Activated naive CD4-positive, alpha-beta T cell treated with anti-CD3 and anti-CD28 coated beads, Interleukin-2, amount 10 ng/mL, durations not matched to agents 7 days and 5 days (primary cell): Measurements from ENCODE around the gene LMBRD2.

Source experiments
- CTCF ChIA-PET: fragments of 350-600 bp; sonication (Branson Sonifier 250); formaldehyde crosslinking; loops from one replicate; lab custom pipeline; 2021; ENCODE audit warnings: antibody characterized with exemption; lab: Charles Lee
- DNase-seq: peaks from one replicate; pipeline ENCODE4 v3.0.0-alpha.2; 2020
- H3K27ac Mint-ChIP-seq: one replicate; pipeline ENCODE4 v1.8.0; 2021; ENCODE audit warnings: mild to moderate bottlenecking, moderate library complexity, mixed read lengths
- H3K27me3 Mint-ChIP-seq: one replicate; pipeline ENCODE4 v1.8.0; 2021; ENCODE audit warnings: mild to moderate bottlenecking, mixed read lengths
- H3K36me3 Mint-ChIP-seq: one replicate; pipeline ENCODE4 v1.8.0; 2021; ENCODE audit warnings: mixed read lengths
- H3K4me1 Mint-ChIP-seq: one replicate; pipeline ENCODE4 v1.8.0; 2021; ENCODE audit warnings: mixed read lengths
- H3K4me3 Mint-ChIP-seq: one replicate; pipeline ENCODE4 v1.8.0; 2021; ENCODE audit warnings: mild to moderate bottlenecking, moderate library complexity, mixed read lengths
- H3K9me3 Mint-ChIP-seq: one replicate; pipeline ENCODE4 v1.8.0; 2021; ENCODE audit warnings: mixed read lengths

The LMBRD2 gene

GRCh38 chr5:36066001-36066539, 85.6 kb downstream of the LMBRD2 start:
- Mint-ChIP-seq H3K9me3 (no peaks in the 10 kb centered on the region), H3K27me3 (peaks cover 47% of the 10 kb centered on the region), H3K27ac (no peak overlapping the region), H3K36me3 (no peaks in the 10 kb centered on the region), H3K4me1 (peaks cover 6% of the 10 kb centered on the region), H3K4me3 (no peak overlapping the region)
- DNase-seq: no peak
- CTCF ChIA-PET: interaction anchor here (3.3 kb wide), 1 partner anchor 13 kb away, joined by 8 read pairs; no protein-coding TSS in a partner anchor

DNA sequence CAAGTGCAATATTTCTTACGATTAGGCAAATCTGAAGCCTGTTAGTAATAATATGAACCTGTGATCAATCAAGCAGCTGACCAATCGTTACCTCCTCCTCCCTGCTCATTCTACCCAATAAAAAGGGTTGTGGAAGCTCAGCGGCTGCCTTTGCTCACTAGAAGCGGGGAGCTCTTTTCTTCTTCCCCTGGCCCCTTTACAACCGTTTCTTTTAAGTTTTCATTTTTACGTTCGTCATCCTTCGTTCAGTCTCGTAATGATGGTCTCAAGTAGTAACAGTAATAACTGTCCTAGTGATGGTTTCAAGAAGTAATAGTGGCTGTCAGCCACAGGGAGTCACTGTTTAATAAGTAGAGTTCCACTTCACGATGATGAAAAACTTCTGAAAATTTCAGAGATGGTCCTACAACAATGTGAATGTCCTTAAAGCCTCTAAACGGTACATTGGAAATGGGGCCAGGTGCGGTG, 91.2 kb downstream of the LMBRD2 start:
- no peak for DNase-seq
- Mint-ChIP-seq H3K36me3 (no peaks in the 10 kb centered on the region), H3K4me1 (peaks cover 2% of the 10 kb centered on the region), H3K4me3 (no peak overlapping the region), H3K9me3 (no peaks in the 10 kb centered on the region), H3K27ac (no peak overlapping the region), H3K27me3 (peaks cover 29% of the 10 kb centered on the region)
- CTCF ChIA-PET: no interaction called here

DNA sequence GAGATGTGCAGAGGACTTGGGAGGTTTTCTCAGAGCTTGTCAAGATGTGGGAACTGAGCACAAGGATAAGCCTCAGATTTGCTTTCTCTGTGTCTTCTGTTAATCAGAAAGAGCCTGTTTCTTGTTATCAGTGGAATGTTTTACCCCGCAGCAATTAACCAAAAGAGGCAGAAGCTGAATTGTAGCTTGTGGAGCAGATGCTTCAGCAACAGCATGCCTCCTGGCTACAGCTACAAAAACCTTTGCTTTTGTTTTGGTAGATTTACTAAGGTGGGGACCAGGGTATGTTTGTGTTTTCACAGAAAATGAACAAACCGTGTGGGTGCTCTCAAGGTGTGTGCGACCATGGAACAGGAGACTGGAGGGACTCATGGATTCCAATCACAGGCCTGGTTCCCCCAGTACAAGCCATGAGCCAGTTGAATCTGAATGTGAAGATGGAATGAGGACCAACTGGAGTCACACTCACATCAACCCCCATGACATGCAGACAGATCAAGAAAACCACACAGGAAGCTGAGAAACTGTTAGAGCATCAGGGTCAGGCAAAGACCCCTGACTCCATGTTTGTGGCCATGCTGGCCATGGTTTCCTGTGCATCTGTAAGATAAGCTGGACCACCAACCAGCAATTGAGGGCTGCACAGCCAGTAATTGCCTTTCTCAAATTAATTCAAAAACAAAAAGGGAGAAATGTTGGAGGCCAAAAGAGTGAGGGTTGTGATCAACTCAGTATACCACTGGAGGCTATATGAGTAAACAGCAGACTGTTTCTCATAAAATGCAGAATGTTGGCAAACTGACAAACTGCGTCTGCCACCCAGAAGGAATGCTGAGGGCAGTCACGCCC, 91.9 kb downstream of the LMBRD2 start:
- CTCF ChIA-PET: no interaction called here
- H3K9me3 Mint-ChIP-seq: no peaks in the 10 kb centered on the region
- peaks cover 23% of the 10 kb centered on the region for H3K27me3 Mint-ChIP-seq
- peaks cover 2% of the 10 kb centered on the region for H3K4me1 Mint-ChIP-seq
- no peaks in the 10 kb centered on the region for H3K36me3 Mint-ChIP-seq
- no peak overlapping the region for H3K27ac Mint-ChIP-seq
- DNase-seq: no peak
- no peak overlapping the region for H3K4me3 Mint-ChIP-seq

- Mint-ChIP-seq H3K27me3 (peaks cover 21% of the 10 kb centered on the region), H3K4me3 (no peak overlapping the region), H3K9me3 (no peaks in the 10 kb centered on the region), H3K4me1 (peaks cover 2% of the 10 kb centered on the region), H3K36me3 (no peaks in the 10 kb centered on the region), H3K27ac (no peak overlapping the region)
- no peak for DNase-seq
- CTCF ChIA-PET: no interaction called here
These were observed 92.9 kb downstream of the LMBRD2 start for GRCh38 chr5:36058776-36059175.

DNA sequence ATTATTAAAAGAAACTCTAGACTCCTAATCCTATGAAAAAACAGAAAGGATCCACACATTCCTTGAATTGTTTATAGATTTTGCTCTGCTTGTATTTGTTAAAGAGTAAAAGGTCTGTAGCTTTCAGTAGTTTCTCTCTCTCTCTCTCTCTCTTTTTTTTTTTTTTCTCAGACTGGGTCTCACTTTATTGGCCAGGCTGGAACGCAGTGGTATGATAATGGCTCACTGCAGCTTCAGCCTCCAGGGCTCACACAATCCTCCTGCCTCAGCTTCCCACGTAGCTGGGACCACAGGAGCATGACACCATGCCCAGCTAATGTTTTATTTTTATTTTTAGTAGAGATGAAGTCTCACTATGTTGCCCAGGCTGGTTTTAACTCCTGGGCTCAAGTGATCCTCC, 94.3 kb downstream of the LMBRD2 start:
- H3K4me1 Mint-ChIP-seq: peaks cover 2% of the 10 kb centered on the region
- no peak overlapping the region for H3K27ac Mint-ChIP-seq
- H3K27me3 Mint-ChIP-seq: peaks cover 23% of the 10 kb centered on the region
- H3K9me3 Mint-ChIP-seq: no peaks in the 10 kb centered on the region
- no peaks in the 10 kb centered on the region for H3K36me3 Mint-ChIP-seq
- CTCF ChIA-PET: no interaction called here
- H3K4me3 Mint-ChIP-seq: no peak overlapping the region
- no peak for DNase-seq

- peaks cover 2% of the 10 kb centered on the region for H3K4me1 Mint-ChIP-seq
- H3K9me3 Mint-ChIP-seq: no peaks in the 10 kb centered on the region
- H3K27me3 Mint-ChIP-seq: peaks cover 26% of the 10 kb centered on the region
- H3K27ac Mint-ChIP-seq: no peak overlapping the region
- no peak overlapping the region for H3K4me3 Mint-ChIP-seq
- DNase-seq: no peak
- no peaks in the 10 kb centered on the region for H3K36me3 Mint-ChIP-seq
- CTCF ChIA-PET: no interaction called here
These were observed 95.3 kb downstream of the LMBRD2 start for GRCh38 chr5:36056422-36056821.

DNA sequence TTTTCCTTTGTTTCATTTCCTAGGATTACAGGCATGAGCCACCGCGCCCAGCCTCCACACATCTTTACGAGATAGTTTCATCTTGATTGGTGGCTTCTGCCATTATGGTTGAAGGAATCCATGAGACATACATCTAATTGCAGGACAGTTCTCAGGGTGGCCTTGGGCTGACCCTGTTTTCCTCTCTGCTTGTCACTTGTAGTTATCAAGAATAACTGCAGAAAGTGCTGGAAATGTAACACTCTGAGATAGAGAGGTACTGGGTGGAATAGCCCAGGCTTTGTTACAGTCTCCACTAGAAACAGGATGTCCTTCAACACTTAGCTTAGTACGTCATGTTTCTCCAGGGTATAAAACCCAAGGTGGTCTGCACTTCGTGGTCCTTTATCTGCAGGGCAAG, 95.7 kb downstream of the LMBRD2 start:
- DNase-seq: no peak
- CTCF ChIA-PET: no interaction called here
- no peaks in the 10 kb centered on the region for H3K9me3 Mint-ChIP-seq
- H3K27me3 Mint-ChIP-seq: peaks cover 26% of the 10 kb centered on the region
- H3K4me1 Mint-ChIP-seq: peaks cover 2% of the 10 kb centered on the region
- no peak overlapping the region for H3K27ac Mint-ChIP-seq
- H3K4me3 Mint-ChIP-seq: no peak overlapping the region
- H3K36me3 Mint-ChIP-seq: no peaks in the 10 kb centered on the region

DNA sequence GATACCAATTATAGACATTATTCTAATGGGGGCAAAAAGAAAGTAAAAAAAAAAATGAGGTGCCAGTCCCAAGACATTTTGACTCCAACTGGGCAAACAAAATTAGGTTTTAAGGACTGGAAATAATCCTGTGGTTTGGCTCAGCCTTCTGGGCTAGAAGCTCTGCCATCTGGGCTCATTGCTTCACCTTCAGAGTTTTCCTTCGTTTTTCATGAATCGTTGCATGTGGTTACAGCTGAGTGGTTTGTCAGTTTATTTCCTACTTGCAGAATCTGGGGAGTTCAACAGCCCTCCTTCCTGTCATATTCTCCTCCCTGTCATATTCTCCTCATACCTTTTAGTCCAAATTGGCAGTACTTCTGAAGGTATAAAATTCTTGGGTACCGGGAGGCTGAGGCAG, 97.0 kb downstream of the LMBRD2 start:
- peaks cover 22% of the 10 kb centered on the region for H3K27me3 Mint-ChIP-seq
- H3K4me3 Mint-ChIP-seq: no peak overlapping the region
- no peak for DNase-seq
- no peak overlapping the region for H3K27ac Mint-ChIP-seq
- H3K9me3 Mint-ChIP-seq: no peaks in the 10 kb centered on the region
- CTCF ChIA-PET: interaction anchor here (1.3 kb wide), 1 partner anchor 24 kb away, joined by 3 read pairs; no protein-coding TSS in a partner anchor
- no peaks in the 10 kb centered on the region for H3K4me1 Mint-ChIP-seq
- no peaks in the 10 kb centered on the region for H3K36me3 Mint-ChIP-seq

GRCh38 chr5:36052538-36052937, 99.1 kb downstream of the LMBRD2 start:
- no peak for DNase-seq
- Mint-ChIP-seq H3K36me3 (no peaks in the 10 kb centered on the region), H3K27ac (no peak overlapping the region), H3K9me3 (no peaks in the 10 kb centered on the region), H3K4me3 (no peak overlapping the region), H3K4me1 (no peaks in the 10 kb centered on the region), H3K27me3 (peaks cover 12% of the 10 kb centered on the region)
- CTCF ChIA-PET: interaction anchor here (1.4 kb wide), 1 partner anchor 9 kb away, joined by 3 read pairs; no protein-coding TSS in a partner anchor

- Mint-ChIP-seq H3K27ac (no peak overlapping the region), H3K4me1 (no peaks in the 10 kb centered on the region), H3K27me3 (peaks cover 16% of the 10 kb centered on the region), H3K4me3 (no peak overlapping the region), H3K9me3 (no peaks in the 10 kb centered on the region), H3K36me3 (no peaks in the 10 kb centered on the region)
- CTCF ChIA-PET: no interaction called here
- DNase-seq: no peak
These were observed 101.7 kb downstream of the LMBRD2 start for GRCh38 chr5:36049949-36050348.
